GM18909 (cell line): Measurements from ENCODE around the gene AIPL1.

Experiments
- ATAC-seq: cut with Tn5 transposase; IDR thresholded peaks from one replicate; pipeline ENCODE4 v1.9.1; 2021; ENCODE audit warnings: mild to moderate bottlenecking; ENCODE audit not compliant: unreplicated experiment, poor library complexity

AIPL1 gene

GRCh38 chr17:6468051-6468790 is 33.3 kb upstream of the AIPL1 start:
- no peak for ATAC-seq

DNA sequence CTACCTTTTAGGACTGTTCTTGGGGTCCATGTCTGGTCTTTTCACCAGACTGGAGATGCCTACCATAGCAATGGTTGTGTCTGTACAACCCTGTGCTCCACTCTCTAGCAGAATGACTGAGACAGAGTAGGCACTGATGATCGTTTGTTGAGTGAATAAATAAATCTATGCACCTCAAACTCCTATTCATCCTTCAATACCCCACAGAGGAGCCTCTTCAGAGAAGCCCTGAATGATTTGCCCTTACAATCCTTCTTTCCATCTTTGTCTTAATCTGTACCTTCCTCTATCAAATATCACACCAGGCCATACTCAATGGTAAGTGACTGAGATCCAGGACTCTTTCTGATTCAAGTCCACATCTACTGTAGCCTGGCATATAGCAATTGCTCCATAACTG is 32.6 kb upstream of the AIPL1 start:
- no peak for ATAC-seq

DNA sequence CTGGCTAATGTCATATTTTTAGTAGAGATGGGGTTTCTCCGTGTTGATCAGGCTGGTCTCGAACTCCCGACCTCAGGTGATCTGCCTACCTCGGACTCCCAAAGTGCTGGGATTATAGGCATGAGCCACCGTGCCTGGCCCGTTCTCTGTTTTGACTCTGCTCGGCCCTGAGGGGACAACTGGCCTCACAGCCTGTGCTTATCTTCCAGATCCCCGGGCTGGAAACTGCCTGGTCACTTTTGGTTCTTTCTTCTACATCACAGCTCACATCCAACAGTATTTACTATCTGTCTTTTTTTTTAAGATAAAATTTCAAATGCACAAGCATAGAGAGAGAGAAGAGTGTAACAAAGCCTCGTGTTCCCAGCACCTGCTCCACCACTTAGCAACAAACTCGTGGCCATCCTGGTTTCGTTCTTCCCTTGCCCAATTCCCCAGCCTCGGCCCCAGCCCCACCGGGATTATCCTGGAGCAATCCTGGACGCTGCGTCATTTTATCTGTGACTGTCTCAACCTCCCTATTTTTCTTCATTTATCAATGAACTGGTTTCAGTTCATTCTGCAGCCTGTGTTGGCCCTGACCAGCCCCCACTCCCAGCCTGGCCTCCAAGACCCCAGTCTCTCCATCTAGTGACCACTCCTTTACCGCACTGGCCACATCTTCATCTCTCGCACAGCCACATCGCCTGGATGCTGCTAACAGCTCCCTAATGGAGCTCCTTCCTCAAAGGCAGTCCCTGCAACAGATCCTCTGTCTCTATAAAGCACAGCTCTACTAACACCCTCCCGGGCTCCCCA is 30.5 kb upstream of the AIPL1 start:
- ATAC-seq, result no peak

GRCh38 chr17:6464446-6465041 is 29.6 kb upstream of the AIPL1 start:
- no peak for ATAC-seq

DNA sequence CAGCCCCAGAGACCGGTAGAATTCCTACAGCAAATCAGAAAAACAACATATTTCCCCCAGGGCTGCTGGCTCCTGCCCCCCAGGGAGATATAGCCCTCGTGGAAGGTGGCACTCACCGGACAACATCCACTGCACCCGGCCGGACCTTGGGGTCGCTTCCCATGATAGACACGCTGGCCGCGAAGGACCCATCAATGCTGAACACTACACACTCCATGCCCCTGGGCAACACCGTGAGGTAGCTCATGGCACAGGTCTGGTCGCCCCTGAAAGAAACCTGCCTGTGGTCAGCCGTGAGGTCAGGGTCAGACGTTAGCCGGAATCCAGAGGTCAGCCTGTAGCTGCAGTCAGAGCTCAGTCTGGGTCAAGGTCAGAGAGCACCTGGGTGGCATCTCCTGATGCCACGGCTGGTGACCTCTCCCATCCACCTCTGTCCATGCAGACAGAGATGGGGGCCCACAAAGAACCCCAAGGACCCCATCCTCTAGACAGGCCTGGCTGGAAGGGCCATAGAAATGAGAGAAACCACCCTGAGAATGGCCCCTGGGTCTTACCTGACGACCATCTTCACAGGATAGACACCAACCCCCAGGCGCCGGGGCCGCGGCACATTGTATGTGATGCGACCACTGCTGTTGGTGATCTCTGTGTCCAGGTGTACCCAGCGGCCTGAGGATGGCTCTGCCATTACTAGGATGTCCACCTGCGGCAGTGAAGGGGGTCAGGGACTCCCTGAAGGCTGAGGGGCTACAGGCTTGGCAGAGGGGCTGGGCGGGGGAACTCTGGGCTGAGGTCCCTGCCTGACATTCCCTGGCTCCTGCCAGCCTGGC is 28.9 kb upstream of the AIPL1 start:
- ATAC-seq, result no peak

DNA sequence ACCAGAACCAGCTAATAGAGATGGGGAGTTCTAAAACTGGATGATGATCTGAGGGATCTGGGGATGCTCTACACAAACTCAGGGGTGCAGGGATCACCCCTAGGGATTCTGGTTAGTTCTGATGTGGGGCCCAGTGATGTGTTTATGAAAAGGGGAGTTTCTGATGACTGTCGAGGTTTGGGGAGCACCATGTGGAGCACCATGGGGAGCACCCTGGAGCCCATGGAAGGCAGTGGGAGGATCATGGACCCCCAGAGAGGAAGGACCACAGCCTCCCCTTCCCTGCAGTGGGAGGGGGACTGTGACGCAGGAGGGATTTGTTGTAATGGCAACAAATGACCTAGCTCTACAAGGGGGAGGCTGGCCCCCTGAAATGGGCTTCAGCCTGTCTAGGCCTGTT is 27.8 kb upstream of the AIPL1 start:
- no peak for ATAC-seq

DNA sequence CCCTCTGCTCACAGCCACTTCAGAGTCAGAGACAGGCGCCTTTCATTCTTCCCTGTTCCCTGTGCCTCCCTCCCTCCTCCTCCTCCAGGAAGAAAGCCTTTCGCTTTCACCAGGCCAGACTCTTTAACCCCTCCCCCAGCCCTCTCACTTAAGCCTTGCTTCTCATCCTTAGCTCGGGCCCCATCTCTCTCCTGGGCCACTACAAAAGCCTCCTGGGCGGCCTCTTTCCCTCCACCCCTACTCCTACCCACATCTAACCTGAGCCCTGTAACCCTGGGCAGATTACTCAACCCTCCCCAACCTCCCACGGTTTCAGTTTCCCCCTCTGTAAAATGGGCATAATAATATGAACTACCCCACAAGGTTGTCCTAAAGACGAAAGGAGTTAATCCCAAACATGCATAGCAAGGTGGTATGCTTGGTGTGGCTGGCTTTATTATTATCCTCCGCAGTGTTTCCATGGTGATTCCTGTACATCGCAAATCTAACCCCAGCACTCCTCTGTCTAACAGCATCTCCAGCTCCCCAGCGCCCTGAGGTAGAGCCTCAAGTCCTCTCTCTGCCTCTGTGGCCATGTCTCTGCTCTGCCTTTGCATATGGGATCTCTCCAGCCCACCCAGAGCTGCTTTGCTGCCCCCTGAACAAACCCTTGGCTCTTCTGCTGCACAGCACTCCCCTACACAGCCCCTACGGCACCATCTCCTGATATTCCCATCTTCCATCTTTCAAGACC is 27.0 kb upstream of the AIPL1 start:
- ATAC-seq, result no peak

GRCh38 chr17:6461246-6461645 is 26.3 kb upstream of the AIPL1 start:
- ATAC-seq, result no peak

DNA sequence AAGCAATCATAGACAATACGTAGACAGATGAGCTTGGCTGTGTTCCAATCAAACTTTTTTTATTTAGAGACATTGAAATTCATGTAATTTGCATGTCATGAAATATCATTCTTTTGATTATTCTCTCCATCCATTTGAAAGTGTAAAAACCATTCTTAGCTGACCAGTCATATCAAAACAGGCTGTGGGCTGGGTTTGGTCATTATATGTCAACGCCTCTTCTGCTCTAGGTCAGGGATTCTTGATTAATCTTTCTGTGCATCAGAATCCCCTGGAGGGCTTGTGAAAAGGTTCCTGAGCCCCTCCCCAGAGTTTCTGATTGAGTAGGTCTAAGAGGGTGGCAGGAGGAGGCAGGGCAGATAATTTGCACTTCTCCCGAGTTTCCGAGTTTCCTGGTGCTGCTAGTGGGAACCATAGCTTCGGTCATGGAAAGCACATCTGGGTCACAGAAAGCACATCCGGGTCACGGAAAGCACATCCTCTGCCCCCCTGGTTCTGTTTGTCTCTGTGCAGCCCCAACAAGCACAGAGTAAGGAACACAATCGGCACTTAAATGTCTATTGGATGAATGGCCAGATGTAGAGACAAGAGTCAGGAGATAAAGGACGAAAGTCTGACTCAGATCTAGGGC is 25.7 kb upstream of the AIPL1 start:
- no peak for ATAC-seq

DNA sequence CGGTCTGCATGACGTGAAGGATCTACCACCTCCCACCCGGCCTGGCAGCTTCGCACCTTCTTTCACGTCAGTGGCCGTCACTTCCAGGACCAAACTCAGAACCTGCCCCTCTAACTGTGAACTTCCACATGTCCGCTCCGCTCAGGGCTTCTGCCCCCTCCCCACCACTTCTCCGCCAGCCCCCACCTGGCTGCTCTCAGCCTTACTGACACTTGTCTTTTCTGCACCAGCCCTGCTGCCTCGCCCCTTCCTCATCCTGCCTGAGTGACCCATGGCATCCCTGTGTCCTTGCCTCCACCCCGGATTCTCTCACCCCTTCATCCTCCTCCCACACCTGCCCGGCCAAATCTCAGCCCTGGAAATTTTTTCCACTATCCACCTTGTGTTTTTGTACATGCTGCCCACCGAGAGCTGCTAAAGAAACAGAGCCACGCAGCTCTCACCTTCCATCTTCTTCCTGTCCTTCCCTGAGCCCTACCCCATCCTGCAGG is 23.6 kb upstream of the AIPL1 start:
- ATAC-seq, result no peak

DNA sequence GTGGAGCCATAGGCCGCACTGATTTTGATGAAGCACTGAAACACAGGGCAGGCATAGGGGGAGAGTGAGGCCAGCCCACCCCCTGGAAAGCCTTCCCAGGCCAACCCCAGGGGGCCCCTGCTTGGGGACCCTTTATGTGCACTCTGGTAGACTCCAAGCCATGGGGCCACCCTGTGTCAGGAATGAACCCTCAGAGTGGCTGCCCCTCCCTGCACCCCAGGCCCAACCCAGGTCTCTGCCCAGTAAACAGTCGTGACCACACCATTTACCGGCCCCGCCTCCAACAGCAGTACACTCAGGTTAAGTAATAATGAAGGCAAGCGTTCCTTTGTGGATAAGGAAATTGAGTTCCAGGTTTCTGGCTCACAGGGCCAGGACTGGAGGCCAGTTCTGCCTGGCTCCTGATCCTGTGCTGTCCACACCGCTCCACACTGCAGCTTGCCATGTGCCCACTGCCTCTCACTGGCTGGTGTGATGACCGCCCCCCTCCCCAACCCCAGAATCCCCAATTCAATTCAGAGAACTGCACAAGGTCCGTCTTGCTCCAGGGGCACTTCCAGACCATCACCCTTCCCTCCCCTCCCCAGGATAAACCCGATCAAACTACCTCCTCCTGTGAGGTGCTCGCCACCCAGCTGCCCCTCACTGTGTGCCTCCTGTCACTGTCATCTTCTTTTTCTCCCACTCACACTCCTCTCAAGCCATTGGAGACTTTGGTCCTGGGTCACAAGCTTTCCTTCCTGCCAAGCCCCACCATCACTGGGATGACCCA is 23.0 kb upstream of the AIPL1 start:
- ATAC-seq, result no peak

DNA sequence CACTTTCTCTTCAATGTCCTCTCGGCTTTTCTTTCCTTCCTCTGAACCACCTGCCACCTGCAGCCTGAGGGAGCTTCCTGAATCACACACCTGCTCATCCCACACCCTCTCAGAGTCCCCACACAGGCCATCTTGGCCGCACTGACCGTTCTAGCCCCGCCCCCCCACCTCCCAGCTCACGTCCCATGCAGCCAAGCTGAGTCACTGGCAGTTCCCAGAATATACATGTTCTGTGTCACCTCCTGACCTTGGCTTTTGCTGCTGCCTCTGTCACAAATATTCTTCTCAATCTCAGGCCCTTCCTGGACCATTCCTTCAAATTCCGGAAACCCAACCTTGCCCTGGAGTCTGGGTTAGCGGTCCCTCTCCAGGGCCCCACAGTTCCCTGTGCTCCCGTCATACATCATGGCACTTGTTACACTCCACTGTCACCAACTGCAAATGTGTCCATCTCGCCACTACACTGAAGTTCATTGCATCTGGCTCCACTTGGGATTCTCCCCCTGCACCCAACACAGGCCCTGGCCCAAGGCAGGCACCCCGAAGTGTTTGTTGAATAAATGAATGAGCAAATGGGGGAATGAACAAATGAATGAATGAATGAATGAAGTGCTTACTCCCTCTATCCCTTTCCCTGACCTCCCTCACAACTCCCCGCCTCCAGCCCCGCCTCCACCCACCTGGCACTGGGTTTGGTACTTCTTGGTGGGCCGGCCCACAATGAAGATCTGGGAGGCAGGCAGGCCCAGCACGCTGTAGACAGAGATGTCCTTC is 22.2 kb upstream of the AIPL1 start:
- no peak for ATAC-seq

DNA sequence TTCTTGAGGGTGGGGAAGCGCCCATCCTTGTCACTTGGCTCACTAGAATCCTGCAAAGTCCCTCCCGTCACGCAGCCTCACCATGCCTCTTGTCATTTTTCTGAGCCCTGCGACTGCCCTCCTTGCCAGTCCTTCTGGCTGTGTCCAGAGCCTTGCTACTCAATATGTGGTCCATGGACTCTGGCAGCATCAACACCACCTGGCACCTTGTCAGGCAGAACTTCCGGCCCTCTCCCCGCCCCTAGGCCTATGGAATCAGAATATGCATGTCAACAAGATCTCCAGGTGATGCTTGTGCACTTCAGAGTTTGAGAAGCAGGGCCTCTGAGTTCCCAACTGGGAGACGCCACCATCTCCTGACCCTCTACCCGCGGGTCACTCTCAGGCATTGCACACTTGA is 21.4 kb upstream of the AIPL1 start:
- ATAC-seq, result no peak

DNA sequence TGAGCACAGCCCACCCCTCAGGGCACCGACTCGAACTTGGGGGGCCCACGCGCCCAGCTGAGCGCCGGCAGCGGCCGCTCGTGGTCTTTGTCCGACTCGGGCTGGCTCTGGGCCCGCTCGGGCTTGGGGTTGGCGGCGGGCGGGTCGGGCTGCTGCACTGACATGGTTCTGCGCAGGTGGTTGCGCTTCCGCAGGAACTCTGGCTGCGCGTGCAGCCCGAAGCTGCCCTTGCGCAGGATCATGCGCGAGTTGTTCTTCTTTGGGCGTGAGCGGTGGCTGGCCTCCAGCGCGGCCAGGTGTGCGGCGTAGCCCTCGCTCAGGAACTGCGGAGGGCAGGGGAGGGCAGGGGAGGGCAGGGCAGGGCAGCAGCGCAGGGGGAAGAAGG is 20.4 kb upstream of the AIPL1 start:
- ATAC-seq, result no peak

DNA sequence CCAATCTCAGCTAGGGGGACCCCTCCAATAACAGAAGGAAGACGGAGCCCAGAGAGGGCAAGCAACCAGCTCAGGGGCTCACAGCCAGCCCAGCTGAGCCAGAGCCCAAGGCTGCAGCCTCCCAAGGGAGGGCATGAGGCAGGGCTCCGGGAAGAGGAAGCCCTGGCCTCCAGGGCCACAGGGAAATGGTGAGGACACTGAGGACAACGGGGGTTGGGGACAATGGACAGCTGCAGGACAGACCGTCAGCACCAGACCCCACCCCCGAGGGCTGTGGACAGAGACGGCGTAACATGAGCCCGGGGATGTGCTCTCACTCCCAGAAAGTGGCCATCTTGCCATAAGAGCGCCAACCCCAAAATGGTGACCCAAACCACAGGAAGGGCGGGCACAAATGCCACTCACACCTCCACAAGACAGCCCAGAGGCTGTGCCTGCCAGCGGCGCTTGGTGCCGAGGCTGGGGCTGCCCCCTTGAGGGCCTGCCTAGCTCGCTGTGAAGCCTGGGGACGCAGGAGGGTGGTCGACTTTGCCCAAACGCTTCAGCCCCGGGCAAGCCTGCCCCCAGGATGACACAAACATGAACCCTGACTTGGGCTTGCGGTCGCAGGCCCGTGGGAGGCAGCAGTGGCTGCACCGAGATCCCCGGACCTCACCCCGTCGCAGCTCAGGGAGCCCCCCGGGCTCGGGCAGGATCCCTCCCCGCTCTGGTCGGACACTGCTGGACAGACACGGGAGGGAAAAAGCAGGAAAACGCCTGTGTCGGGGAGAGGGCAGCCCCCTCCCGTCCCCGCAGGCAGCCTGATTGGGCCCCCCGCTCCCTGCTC is 19.8 kb upstream of the AIPL1 start:
- no peak for ATAC-seq

- ATAC-seq, result no peak
Observed at GRCh38 chr17:6453279-6454024, 18.5 kb upstream of the AIPL1 start.
